ENCODE results near the gene DNAH2.

Gene DNAH2, protein sequence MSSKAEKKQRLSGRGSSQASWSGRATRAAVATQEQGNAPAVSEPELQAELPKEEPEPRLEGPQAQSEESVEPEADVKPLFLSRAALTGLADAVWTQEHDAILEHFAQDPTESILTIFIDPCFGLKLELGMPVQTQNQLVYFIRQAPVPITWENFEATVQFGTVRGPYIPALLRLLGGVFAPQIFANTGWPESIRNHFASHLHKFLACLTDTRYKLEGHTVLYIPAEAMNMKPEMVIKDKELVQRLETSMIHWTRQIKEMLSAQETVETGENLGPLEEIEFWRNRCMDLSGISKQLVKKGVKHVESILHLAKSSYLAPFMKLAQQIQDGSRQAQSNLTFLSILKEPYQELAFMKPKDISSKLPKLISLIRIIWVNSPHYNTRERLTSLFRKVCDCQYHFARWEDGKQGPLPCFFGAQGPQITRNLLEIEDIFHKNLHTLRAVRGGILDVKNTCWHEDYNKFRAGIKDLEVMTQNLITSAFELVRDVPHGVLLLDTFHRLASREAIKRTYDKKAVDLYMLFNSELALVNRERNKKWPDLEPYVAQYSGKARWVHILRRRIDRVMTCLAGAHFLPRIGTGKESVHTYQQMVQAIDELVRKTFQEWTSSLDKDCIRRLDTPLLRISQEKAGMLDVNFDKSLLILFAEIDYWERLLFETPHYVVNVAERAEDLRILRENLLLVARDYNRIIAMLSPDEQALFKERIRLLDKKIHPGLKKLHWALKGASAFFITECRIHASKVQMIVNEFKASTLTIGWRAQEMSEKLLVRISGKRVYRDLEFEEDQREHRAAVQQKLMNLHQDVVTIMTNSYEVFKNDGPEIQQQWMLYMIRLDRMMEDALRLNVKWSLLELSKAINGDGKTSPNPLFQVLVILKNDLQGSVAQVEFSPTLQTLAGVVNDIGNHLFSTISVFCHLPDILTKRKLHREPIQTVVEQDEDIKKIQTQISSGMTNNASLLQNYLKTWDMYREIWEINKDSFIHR (N-terminal part only)

DNA sequence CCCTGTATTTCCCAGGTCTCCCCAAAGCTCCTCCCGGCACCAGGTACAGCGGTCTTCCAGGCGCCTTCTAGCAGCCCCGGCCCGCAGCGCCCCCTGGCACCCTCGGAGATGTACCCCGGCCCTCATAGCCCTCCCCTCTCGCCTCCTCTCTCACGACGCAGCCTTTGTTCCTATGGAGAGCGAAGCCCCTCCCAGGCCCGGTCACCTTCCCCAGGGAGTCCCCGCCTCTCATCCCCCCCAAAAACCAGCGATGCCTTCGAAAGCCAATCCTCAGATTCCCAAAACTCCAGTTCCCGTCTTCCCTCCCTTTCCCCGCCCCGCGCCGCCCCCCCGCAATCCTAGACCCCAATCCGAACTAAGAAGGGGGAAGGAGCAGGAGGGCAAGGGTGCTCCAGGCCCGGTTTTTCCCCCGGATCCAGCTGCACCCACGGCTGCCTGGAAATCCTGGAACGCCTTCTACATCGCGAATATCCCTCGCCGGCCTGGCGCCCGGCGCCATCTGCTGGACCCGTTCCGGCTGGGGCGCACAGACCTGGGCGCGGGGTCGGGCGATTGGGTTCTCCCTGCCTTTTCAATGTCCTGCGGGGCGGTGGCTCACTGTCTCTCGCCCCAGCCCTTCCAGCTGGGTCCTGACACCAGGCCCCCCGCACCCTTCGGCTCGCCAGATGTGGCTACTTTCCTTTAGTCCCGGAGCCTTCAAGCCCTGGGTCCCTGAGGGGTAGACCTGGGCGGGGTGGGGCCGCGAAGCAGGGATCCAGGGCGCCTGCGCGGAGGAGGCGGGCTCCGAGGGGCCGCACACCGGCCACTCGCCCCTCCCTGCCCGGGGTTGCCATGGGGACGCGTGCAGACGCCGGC, at the start of gene DNAH2:
TSS of gene DNAH2 (plus strand) at position 844 of the 855 bp plus-strand sequence. CDS start 1,991 bp downstream, outside the sequence.
- peak; percentile 86 for DNase-seq

DNA sequence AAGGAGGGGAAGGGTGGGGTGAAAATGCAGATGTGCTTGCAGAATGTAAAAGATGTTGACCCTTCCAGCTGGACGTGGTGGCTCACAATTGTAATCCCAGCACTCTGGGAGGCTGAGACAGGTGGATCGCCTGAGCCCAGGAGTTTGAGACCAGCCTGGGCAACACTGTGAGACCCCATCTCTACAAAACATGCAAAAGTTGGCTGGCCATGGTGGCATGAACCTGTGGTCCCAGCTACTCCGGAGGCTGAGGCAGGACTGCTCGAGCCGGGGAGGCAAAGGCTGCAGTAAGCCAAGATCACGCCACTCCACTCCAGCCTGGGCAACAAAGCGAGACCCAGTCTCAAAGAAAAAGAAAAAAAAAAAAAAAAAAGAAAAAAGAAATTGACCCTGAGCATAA, 49.1 kb upstream of the DNAH2 start:
- DNase-seq = no peak

DNA sequence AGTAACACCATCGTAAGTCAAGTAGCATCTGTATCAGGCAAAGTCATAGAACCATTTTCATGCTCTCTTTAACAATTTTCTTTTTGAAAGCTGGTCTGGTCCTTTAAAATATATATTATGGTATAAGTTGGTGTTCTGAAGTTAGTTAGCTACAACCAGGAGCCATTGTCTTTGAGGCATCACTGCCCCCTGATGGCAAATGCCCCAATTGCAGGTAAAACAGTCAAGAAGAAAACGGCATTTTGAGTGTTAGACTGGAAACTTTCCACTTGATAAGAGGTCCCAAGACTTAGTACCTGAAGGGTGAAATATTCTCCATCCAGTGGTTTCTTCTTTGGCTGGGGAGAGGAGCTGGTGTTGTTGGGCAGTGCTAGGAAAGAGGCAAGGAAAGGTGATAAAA, 44.3 kb upstream of the DNAH2 start:
- no peak for DNase-seq

DNA sequence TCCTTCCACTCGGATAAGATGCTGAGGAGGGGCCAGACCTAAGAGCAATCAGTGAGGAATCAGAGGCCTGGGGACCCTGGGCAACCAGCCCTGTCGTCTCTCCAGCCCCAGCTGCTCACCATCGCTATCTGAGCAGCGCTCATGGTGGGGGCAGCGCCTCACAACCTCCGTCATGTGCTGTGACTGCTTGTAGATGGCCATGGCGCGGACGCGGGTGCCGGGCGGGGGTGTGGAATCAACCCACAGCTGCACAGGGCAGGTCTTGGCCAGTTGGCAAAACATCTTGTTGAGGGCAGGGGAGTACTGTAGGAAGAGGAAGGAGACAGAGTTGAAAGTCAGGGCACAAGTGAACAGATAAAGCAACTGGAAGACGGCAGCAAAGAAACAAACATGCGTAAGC, 42.6 kb upstream of the DNAH2 start:
- no peak for DNase-seq

DNA sequence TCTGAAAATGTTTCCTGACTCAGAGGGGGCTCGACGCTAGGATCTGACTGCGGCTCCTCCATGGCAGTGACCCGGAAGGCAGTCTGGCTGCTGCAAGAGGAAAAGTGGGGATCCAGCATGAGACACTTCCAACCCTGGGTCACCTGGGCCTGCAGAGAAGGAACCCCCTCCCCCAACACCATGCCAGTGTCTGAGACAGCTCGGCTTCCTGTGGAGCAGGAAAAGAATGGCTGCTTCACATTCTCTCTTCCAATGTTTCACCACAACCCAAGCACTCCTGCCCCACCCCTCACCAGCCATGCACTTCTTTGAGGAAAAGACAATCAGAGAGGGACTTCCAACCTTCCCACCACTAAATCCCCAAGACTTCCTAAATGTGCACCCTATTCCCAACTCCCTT, 41.0 kb upstream of the DNAH2 start:
- no peak for DNase-seq

DNA sequence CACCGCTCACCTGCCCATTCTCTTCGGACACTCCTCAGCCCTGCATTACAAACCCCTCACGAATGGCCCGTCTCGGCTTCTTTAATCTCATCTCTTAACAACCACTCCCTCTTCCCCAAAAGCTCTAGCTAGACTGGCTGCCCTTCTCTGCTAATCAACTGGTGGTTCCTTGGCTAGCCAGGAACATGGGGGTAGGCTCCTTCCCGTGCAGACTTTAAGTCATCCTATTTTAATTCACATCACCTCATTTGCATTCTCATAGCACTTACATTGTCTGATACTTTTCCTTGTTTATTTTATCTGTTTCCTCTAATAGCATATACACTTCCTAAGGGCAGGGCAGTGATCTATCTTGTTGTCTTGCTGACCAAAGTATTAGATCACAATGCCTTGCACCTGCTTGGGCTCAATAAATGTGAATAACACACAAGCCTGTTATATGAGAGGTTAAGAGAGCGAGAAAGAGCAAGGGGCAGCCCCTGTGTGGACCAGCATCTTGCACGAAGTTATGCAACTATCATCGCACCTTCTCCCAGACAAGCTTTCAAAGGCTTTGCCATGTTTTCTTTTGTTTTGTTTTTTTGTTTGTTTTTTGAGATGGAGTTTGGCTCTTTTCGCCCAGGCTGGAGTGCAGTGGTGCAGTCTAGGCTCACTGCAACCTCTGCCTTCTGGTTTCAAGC, 40.0 kb upstream of the DNAH2 start:
- no peak for DNase-seq

DNA sequence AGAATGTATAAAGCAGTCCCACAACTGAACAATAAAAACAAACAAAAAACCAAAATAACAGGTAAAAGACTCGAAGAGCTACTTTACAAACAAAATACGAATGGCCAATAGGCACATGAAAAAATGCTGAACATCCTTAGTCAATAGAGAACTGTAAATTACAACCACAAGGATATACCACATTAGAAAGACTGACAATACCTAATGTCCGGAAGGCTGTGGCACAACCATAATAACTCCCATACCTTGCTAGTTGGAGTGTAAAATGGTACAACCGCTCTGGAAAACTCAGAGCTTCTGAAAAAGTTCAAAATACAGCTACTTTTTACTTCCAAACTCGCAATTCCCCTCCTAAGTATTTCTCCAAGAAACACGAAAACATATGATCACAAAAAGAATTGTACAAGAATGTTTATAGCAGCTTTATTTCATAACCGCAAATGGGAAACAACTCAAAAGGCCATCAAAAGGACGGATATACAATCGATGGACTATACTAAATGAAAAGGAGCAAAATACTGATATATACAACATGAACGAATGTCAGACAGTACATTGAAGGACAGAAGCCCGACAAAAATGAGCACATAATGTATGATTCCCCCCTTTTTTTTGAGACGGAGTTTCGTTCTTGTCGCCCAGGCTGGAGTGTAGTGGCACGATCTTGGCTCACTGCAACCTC, 32.6 kb upstream of the DNAH2 start:
- no peak for DNase-seq

DNA sequence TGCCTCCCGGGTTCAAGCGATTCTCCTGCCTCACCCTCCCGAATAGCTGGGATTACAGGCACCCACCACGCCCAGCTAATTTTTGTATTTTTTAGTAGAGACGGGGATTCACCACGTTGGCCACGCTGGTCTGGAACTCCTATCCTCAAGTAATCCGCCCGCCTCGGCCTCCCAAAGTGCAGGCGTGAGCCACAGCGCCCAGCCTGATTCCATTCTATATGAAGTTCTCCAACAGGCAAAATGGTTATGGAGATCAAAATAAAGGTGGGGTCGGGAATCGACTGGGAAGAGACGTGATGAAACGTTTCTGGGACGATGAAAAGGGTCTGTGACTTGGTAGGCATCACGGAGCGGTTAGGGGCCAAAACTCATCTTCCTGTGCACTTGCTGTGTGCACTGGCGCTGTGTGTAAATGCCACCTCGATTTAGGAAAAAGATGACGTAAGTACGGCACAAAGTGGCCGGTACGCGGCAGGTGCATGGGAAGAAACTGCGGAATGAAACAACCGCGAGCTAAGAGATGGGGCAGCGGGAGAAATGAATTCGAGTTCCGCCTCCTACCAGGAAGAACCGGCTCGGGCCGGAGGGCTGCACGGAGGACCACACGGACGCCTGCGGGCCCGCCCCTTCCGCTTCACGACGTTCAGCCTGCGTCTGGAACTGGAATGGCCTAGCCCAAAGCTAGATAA, 31.9 kb upstream of the DNAH2 start:
- DNase-seq = peak; percentile 93

DNA sequence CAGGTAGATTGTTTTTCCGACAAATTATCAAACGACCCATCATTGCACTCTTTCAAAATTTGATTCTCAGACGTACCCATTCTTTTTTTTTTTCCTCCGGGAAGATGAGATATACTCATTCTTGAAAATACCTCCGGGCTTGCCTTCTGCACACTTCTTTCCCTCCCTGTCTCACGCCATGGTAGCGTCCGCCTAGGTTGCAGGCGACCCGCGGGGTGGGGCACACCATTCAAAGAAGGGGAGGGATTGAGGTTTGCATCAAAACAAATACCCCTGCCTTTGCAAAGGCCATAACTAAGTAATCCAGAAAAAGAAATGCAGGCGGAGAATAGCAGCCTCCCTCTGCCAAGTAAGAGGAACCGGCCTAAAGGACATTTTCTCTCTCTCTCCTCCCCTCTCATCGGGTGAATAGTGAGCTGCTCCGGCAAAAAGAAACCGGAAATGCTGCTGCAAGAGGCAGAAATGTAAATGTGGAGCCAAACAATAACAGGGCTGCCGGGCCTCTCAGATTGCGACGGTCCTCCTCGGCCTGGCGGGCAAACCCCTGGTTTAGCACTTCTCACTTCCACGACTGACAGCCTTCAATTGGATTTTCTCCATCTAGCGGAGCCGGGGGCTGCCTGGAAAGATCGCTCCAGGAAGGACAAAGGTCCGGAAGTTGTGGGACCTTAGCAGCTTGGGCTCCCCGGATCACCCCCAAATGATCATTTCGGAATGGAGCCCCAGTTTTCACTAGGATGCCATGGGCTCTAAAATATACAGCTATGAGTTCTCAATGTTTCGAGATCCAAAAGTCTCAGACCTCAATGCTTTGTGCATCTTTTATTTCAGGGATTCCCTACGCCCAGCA, 31.1 kb upstream of the DNAH2 start:
- DNase-seq = peak; percentile 85

DNA sequence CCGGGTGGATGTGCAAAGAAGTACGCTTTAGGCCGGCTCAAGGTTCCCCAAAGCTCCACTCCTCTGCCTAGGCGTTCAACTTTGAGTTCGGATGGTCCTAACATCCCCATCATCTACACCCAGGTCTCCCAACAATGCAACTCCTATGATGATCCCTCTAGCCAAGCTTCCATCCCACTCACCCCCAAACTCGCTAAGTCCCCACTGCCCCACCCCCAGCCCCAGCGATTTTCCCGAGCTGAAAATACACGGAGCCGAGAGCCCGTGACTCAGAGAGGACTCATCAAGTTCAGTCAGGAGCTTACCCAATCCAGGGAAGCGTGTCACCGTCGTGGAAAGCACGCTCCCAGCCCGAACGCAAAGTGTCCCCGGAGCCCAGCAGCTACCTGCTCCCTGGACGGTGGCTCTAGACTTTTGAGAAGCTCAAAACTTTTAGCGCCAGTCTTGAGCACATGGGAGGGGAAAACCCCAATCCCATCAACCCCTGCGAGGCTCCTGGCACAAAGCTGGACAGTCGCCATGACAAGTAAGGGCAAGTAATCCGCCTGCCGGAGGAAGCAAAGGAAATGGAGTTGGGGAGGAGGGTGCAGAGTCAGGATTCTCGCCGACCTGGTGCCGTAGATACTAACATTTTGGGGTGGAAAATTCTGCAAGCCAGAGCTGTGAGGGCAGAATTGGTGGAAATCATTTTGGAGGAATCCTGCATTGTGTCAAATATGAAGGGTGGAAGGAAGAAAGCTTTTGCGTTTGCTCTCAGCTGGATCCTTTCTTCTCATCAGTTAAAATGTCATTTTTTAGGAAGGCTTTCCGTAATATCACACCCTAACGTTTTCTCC, 30.3 kb upstream of the DNAH2 start, which contains the start of gene TP53:
TSS of gene TP53 (minus strand) at position 419 of the 836 bp plus-strand sequence. CDS start 10,896 bp downstream, outside the sequence.
- peak; percentile 89 for DNase-seq

DNA sequence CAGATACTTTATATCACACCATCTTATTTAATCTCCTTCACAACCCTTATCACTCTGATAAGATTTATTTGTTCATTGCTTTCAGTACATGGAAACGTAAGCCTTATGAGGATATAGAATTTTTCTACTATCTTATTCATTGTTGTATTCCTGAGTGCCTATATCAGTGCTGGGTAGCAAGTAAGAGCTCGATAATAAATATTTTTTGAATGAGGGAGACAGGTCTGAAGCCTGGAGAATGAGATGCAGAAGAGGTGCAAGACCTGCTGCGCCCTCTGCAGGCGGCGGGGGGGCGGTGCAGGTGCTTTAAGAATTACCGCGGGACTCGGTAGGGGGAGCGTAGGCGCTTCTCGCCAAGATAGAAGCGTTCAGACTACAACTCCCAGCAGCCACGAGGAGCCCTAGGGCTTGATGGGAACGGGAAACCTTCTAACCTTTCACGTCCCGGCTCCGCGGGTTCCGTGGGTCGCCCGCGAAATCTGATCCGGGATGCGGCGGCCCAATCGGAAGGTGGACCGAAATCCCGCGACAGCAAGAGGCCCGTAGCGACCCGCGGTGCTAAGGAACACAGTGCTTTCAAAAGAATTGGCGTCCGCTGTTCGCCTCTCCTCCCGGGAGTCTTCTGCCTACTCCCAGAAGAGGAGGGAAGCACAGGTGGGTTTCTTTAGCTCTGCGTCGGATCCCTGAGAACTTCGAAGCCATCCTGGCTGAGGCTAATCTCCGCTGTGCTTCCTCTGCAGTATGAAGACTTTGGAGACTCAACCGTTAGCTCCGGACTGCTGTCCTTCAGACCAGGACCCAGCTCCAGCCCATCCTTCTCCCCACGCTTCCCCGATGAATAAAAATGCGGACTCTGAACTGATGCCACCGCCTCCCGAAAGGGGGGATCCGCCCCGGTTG, 29.4 kb upstream of the DNAH2 start, which contains the start of gene WRAP53:
TSS of gene WRAP53 (plus strand) at position 570 of the 900 bp plus-strand sequence. CDS start at position 742, 172 bp downstream.
- DNase-seq = peak; percentile 92

DNA sequence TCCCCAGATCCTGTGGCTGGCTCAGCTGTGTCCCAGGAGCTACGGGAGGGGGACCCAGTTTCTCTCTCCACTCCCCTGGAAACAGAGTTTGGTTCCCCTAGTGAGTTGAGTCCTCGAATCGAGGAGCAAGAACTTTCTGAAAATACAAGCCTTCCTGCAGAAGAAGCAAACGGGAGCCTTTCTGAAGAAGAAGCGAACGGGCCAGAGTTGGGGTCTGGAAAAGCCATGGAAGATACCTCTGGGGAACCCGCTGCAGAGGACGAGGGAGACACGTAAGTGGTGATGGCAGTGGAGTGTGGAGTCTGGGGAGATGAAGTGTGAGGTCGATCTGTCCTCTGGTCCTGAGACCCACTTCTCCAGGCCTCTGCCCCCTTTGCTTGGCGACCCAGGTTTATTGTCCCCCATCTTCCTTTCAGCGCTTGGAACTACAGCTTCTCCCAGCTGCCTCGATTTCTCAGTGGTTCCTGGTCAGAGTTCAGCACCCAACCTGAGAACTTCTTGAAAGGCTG, 28.7 kb upstream of the DNAH2 start:
- no peak for DNase-seq

DNA sequence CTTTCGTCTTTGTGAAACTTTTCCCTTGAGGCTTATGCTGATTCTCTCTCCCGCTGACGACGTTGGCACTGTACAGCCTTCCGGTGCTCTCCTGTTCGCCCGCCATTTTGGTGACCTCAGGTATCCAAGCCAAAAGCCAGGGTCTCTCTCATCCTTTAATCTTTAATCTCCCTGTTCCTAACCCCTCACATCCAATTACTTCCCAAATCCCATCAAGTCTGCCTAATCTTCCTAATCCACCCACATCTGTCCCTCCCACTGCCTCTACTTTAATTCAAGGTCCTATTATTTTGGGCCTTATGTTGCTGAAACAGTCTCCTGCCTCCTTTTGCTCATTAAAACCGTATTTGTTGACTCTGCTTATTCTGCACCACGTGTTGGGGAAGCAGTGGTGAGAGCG, 22.0 kb upstream of the DNAH2 start:
- DNase-seq = no peak

DNA sequence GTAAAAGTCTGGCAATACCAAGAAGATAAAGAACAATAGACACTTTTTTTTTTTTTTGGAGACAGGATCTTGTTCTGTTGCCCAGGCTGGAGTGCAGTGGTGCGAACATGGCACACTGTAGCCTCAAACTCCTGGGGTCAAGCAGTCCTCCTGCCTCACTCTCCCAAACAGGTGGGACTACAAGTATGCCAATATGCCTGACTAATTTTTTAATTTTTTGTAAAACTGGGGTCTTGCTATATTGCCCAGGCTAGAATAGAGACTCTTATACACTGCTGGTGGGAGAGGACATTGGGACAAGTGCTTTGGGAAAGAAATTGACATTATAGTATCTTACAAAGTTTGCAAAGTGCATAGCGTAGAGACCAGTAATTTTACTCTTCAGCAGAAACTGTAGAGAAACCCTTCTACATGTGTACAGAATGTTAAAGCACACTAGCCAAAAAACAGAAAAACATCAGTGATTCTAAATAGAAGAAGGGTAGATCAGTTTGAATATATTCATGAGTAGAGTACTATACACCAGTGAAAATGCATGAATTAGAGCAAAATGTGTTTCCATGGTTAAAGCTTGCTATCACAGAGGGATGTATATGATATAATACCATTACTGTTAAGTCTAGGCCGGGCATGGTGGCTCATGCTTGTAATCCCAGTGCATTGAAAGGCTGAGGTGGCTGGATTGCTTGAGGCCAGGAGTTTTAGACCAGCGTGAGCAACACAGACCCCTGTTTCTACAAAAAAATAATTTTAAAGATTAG, 19.5 kb upstream of the DNAH2 start:
- no peak for DNase-seq

DNA sequence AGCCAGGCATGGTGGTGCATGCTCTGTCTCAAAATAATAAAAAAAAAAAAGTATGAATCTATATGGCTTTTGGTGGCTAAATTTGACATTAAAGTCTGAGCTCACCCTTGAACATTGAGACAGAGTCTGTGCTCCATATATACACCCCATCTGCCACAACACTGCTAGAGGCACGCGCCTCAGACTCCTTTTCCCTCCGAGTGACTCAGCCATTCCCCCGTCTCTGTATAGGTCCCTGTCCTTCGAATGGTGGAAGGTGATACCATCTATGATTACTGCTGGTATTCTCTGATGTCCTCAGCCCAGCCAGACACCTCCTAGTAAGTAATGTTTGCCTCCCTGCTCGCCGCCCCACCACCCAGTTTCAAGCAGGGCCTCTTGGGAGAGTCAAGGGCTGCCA, 17.0 kb upstream of the DNAH2 start:
- DNase-seq = no peak

DNA sequence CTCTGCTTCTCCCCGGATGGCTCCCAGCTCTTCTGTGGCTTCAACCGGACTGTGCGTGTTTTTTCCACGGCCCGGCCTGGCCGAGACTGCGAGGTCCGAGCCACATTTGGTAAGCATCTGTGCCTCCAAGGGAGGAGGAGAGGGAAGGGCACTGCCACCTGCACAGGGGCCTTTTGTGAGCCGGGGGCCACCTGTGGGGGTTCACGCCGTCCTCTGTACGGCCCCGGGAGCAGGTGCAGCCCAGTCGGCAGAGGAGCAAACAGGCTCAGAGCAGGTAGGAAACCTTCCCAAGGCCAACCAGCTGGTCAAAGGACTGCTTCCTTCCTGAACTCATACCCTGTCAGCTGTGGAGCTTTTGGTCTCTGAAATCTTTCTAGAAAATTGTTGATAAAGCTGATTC, 15.9 kb upstream of the DNAH2 start:
- no peak for DNase-seq

DNA sequence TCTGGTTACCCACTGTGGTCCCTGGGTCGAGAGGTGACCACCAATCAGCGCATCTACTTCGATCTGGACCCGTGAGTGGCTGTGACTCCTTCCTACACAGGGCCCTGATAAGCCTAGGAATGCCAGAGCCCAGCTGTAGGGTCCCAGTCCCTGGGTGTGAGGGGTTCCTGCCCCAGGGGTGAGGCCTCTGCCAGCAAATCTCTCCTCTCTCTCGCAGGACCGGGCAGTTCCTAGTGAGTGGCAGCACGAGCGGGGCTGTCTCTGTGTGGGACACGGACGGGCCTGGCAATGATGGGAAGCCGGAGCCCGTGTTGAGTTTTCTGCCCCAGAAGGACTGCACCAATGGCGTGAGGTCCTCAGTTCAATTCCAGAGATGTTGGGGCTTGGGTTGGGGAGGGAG, 14.8 kb upstream of the DNAH2 start:
- no peak for DNase-seq
